ENCODE data around the gene IGDCC3. TPM values are rescaled to one million over a fixed set of nuclear protein-coding genes. Genes with fewer than 3 reads are reported as not detected.
"Not testable (repeated sequence)": the region's sequence is repeated elsewhere in the genome, so short reads cannot be mapped to it uniquely, and the experiment has no call there.

IGDCC3 gene
- total RNA-seq, 1 donor from 2014 or later = not detected

GRCh38 chr15:65355173-65355987 lies 22.4 kb downstream of the IGDCC3 start:
- Mint-ChIP-seq H3K9me3 (peaks cover 8% of the 10 kb centered on the region), H3K4me3 (no peak overlapping the region), H3K27ac (no peak overlapping the region), H3K36me3 (ENCODE audit: low read depth) (peaks cover 4% of the 10 kb centered on the region), H3K4me1 (ENCODE audit: low read depth) (no peaks in the 10 kb centered on the region), H3K27me3 (ENCODE audit: insufficient read depth) (peaks cover 63% of the 10 kb centered on the region)
- intact Hi-C loops (cut with micrococcal nuclease) = no loop called here
- DNase-seq (ENCODE audit: low spot score) = no peak

GRCh38 chr15:65354835-65355172 lies 23.0 kb downstream of the IGDCC3 start:
- no peaks in the 10 kb centered on the region for H3K4me1 Mint-ChIP-seq (ENCODE audit: low read depth)
- H3K27ac Mint-ChIP-seq = no peak overlapping the region
- H3K36me3 Mint-ChIP-seq (ENCODE audit: low read depth) = peaks cover 4% of the 10 kb centered on the region
- peaks cover 58% of the 10 kb centered on the region for H3K27me3 Mint-ChIP-seq (ENCODE audit: insufficient read depth)
- intact Hi-C loops (cut with micrococcal nuclease) = no loop called here
- no peak overlapping the region for H3K4me3 Mint-ChIP-seq
- peaks cover 8% of the 10 kb centered on the region for H3K9me3 Mint-ChIP-seq
- no peak for DNase-seq (ENCODE audit: low spot score)

DNA sequence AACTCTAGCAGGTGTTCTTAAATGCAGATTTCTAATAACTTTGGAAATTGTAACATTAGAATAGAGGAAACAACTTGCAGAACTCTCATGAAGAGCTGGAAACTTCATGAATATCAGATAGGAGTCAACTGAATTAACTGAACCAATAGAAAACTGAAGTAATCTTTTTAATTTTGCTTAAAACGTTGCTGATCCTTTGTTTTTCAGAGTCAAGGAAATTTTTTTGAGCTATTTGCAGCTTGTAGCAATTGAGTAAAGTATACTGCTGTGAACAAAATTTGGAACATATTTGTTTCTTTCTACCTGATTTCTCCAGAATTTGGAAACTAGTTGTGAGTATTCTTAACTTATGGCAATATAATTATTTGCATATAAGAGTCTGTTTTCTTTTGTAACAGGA lies 25.8 kb downstream of the IGDCC3 start:
- H3K36me3 Mint-ChIP-seq (ENCODE audit: low read depth); H3K27ac Mint-ChIP-seq; H3K9me3 Mint-ChIP-seq; DNase-seq (ENCODE audit: low spot score); intact Hi-C loops (cut with micrococcal nuclease); H3K4me3 Mint-ChIP-seq; H3K4me1 Mint-ChIP-seq (ENCODE audit: low read depth): not testable (repeated sequence)
- peaks cover 43% of the 10 kb centered on the region for H3K27me3 Mint-ChIP-seq (ENCODE audit: insufficient read depth)

GRCh38 chr15:65349338-65349737 lies 28.5 kb downstream of the IGDCC3 start:
- Mint-ChIP-seq H3K36me3 (ENCODE audit: low read depth) (peaks cover 1% of the 10 kb centered on the region), H3K4me3 (no peak overlapping the region), H3K4me1 (ENCODE audit: low read depth) (no peaks in the 10 kb centered on the region), H3K9me3 (peaks cover 5% of the 10 kb centered on the region), H3K27me3 (ENCODE audit: insufficient read depth) (peaks cover 32% of the 10 kb centered on the region), H3K27ac (no peak overlapping the region)
- intact Hi-C loops (cut with micrococcal nuclease) = no loop called here
- no peak for DNase-seq (ENCODE audit: low spot score)

GRCh38 chr15:65347756-65348155 lies 30.0 kb downstream of the IGDCC3 start:
- H3K4me1 Mint-ChIP-seq (ENCODE audit: low read depth) = not testable (repeated sequence)

GRCh38 chr15:65346856-65347598 lies 30.8 kb downstream of the IGDCC3 start:
- DNase-seq (ENCODE audit: low spot score) = no peak
- Mint-ChIP-seq H3K4me3 (no peak overlapping the region), H3K27ac (no peak overlapping the region), H3K4me1 (ENCODE audit: low read depth) (no peaks in the 10 kb centered on the region), H3K36me3 (ENCODE audit: low read depth) (no peaks in the 10 kb centered on the region), H3K27me3 (ENCODE audit: insufficient read depth) (peaks cover 18% of the 10 kb centered on the region), H3K9me3 (peaks cover 4% of the 10 kb centered on the region)
- intact Hi-C loops (cut with micrococcal nuclease) = no loop called here

More at GRCh38 chr15:65347756-65348155, 30.0 kb downstream of the IGDCC3 start:
- H3K4me3 Mint-ChIP-seq; H3K9me3 Mint-ChIP-seq; H3K36me3 Mint-ChIP-seq (ENCODE audit: low read depth); H3K27ac Mint-ChIP-seq; DNase-seq (ENCODE audit: low spot score); intact Hi-C loops (cut with micrococcal nuclease): not testable (repeated sequence)
- peaks cover 23% of the 10 kb centered on the region for H3K27me3 Mint-ChIP-seq (ENCODE audit: insufficient read depth)

DNA sequence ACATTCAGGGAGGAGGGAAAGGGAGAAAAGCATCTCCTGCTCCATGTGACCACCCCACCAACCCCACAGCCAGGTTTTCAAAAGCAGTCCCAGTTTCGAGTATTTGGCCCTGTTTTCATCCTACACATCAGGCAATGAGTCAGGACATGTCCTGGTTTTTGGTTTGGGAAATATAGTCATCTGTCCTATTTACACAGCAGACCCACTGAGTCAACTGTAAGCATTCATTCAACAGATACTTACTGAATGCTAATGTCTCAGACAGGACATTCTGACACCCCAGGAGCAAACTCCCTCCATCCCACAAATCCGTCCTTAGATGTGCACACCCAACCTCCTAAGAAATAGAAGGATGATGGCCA lies 32.9 kb downstream of the IGDCC3 start:
- no peaks in the 10 kb centered on the region for H3K36me3 Mint-ChIP-seq (ENCODE audit: low read depth)
- no peak overlapping the region for H3K4me3 Mint-ChIP-seq
- H3K9me3 Mint-ChIP-seq = no peaks in the 10 kb centered on the region
- no peak for DNase-seq (ENCODE audit: low spot score)
- intact Hi-C loops (cut with micrococcal nuclease) = no loop called here
- H3K4me1 Mint-ChIP-seq (ENCODE audit: low read depth) = peaks cover 2% of the 10 kb centered on the region
- no peak overlapping the region for H3K27ac Mint-ChIP-seq
- H3K27me3 Mint-ChIP-seq (ENCODE audit: insufficient read depth) = peaks cover 15% of the 10 kb centered on the region

GRCh38 chr15:65344214-65344913 lies 33.4 kb downstream of the IGDCC3 start:
- Mint-ChIP-seq H3K4me1 (ENCODE audit: low read depth) (peaks cover 6% of the 10 kb centered on the region), H3K4me3 (no peak overlapping the region), H3K27ac (no peak overlapping the region), H3K9me3 (no peaks in the 10 kb centered on the region), H3K27me3 (ENCODE audit: insufficient read depth) (peaks cover 13% of the 10 kb centered on the region), H3K36me3 (ENCODE audit: low read depth) (no peaks in the 10 kb centered on the region)
- no peak for DNase-seq (ENCODE audit: low spot score)
- intact Hi-C loops (cut with micrococcal nuclease) = no loop called here

DNA sequence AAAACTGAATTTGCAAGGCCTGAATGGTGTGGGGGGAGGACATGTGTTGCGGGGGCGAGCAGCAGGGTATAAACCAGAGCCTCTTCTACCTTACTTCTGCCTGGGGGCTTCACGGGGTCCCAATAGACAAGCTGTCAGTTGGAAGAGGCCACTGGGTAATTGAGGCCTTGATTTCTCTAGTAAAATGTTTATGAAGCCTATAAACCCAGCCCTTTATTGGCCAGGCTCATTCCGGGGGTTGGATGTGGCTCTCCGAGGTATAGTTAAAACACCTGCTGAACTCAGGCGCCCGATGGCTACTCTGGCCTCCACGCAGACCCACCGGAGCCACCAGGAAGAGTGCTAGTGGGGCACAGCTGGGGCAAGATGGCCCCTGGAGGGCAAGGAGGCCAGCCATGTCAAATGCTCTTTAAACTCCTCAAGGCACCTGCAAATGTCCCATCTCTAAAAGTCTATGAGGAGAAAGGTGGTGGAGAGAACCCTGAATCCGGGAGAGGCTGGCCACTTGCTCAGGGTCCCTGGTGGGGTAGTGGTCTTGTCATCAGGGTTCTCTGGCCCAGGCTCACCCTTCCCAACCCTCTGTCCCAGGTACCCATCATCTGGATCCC lies 34.3 kb downstream of the IGDCC3 start:
- Mint-ChIP-seq H3K36me3 (ENCODE audit: low read depth) (no peaks in the 10 kb centered on the region), H3K27me3 (ENCODE audit: insufficient read depth) (peaks cover 10% of the 10 kb centered on the region), H3K9me3 (no peaks in the 10 kb centered on the region), H3K4me3 (no peak overlapping the region), H3K27ac (no peak overlapping the region), H3K4me1 (ENCODE audit: low read depth) (peaks cover 6% of the 10 kb centered on the region)
- intact Hi-C loops (cut with micrococcal nuclease) = no loop called here
- DNase-seq (ENCODE audit: low spot score) = no peak

DNA sequence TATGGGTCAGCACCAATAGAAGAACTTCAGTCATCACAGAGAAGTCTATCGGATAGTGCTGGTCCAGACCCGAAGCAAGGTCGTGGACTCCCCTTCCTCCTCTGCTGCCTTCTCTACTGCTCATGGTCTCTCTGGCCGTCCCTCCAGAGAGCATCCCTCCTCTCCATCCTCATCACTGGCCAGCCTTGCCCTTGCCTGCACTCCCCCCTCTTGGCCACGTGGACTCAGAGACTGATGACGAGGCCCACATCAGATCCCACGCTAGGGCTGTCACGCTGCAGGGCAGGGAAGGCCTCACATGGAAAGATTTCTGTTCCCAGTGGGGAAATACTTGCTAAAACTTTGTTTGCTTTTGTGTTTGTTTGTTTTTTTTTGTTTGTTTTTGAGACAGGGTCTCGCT lies 35.3 kb downstream of the IGDCC3 start:
- intact Hi-C loops (cut with micrococcal nuclease) = no loop called here

GRCh38 chr15:65339920-65340319 lies 37.9 kb downstream of the IGDCC3 start:
- Mint-ChIP-seq H3K9me3 (no peaks in the 10 kb centered on the region), H3K27ac (no peak overlapping the region), H3K36me3 (ENCODE audit: low read depth) (no peaks in the 10 kb centered on the region), H3K4me1 (ENCODE audit: low read depth) (peaks cover 6% of the 10 kb centered on the region), H3K4me3 (no peak overlapping the region), H3K27me3 (ENCODE audit: insufficient read depth) (peaks cover 7% of the 10 kb centered on the region)
- intact Hi-C loops (cut with micrococcal nuclease) = no loop called here
- DNase-seq (ENCODE audit: low spot score) = no peak

More for the DNA sequence above, 35.3 kb downstream of the IGDCC3 start:
- H3K4me3 Mint-ChIP-seq = no peak overlapping the region
- no peaks in the 10 kb centered on the region for H3K36me3 Mint-ChIP-seq (ENCODE audit: low read depth)
- H3K4me1 Mint-ChIP-seq (ENCODE audit: low read depth) = peaks cover 6% of the 10 kb centered on the region
- H3K9me3 Mint-ChIP-seq = no peaks in the 10 kb centered on the region
- no peak overlapping the region for H3K27ac Mint-ChIP-seq
- H3K27me3 Mint-ChIP-seq (ENCODE audit: insufficient read depth) = peaks cover 10% of the 10 kb centered on the region
- no peak for DNase-seq (ENCODE audit: low spot score)

DNA sequence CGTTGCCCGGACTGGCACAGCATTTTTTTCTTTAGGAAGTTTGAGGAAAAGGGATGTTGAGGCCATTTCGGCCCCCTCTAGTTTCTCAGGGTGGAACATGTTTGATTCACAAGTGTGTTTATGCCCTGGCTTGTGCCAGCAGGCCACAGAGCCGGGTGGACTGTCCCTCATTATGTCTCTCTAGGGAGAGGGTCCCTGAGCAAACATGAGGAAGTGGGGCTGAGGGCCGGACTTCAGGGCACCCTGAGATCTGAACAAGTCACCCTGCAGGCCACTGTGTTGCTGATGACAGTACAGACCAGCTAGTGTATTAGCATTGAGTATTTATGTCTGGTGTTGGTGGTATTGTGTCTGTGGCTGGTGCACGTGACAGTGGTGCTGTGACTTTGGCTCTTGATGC lies 38.4 kb downstream of the IGDCC3 start:
- no peaks in the 10 kb centered on the region for H3K36me3 Mint-ChIP-seq (ENCODE audit: low read depth)
- no peaks in the 10 kb centered on the region for H3K9me3 Mint-ChIP-seq
- no peak overlapping the region for H3K4me3 Mint-ChIP-seq
- no peak overlapping the region for H3K27ac Mint-ChIP-seq
- DNase-seq (ENCODE audit: low spot score) = no peak
- intact Hi-C loops (cut with micrococcal nuclease) = no loop called here
- H3K4me1 Mint-ChIP-seq (ENCODE audit: low read depth) = peaks cover 6% of the 10 kb centered on the region
- peaks cover 7% of the 10 kb centered on the region for H3K27me3 Mint-ChIP-seq (ENCODE audit: insufficient read depth)

DNA sequence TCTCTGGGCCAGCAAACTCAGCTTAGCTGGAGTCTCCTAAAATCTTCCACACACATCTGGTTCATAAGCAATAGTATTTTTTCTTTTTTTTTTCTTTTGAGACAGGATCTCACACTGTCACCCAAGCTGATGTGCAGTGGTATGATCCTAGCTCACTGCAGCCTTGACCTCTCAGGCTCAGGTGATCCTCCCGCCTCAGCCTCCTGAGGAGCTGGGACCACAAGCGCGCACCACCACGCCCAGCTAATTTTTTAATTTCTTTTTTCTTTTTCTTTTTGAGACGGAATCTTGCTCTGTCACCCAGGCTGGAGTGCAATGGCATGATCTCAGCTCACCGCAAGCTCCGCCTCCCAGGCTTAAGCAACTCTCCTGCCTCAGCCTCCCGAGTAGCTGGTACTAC lies 39.0 kb downstream of the IGDCC3 start:
- no peaks in the 10 kb centered on the region for H3K36me3 Mint-ChIP-seq (ENCODE audit: low read depth)
- no peaks in the 10 kb centered on the region for H3K9me3 Mint-ChIP-seq
- intact Hi-C loops (cut with micrococcal nuclease) = no loop called here
- H3K4me1 Mint-ChIP-seq (ENCODE audit: low read depth) = peaks cover 6% of the 10 kb centered on the region
- no peak overlapping the region for H3K4me3 Mint-ChIP-seq
- DNase-seq (ENCODE audit: low spot score) = no peak
- no peak overlapping the region for H3K27ac Mint-ChIP-seq
- H3K27me3 Mint-ChIP-seq (ENCODE audit: insufficient read depth) = peaks cover 6% of the 10 kb centered on the region
